ENCODE measurements around the gene TIAL1.
"Not testable (repeated sequence)": the region's sequence is repeated elsewhere in the genome, so short reads cannot be mapped to it uniquely, and the experiment has no call there.

Gene TIAL1

DNA sequence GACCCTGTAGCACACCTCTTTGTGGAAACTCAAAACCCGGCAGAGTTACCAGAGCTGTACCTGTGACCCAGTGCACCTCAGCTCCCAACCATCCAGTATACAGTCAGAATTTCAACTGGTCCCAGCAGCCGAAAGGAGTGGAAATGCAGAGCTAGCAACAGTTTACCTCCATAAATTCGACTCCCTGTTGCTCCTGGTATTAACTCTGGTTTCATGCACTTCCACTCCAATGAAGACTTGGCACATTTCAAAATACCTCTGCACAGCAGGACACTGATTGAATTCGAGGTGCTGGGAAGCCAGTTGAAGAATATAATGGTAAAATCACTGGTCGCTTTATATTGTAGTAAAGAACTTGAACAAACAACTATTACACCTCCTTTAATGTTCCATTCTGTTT, 17.9 kb upstream of the TIAL1 start:
- DNase-seq (ENCODE audit: low read depth in 3 of 3): no peak

- no peak for DNase-seq (ENCODE audit: low read depth in 3 of 3)
Observed at GRCh38 chr10:119613741-119614140, 17.0 kb upstream of the TIAL1 start.

DNA sequence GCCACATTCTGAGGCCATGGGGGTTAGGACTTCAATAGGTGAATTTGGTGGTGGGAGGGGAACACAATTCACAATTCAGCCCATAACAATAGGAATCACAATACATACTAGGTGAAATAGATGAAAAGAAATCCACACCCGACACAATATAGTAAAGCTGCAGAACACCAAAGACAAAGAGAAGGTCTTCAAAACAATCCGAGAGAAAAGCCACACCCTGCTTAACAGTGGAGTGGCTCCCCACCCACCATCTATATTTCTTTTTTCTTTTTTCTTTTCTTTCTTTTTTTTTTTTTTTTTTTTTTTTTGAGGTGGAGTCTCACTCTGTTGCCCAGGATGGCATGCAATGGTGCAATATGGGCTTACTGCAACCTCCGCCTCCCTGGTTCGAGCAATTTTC, 14.7 kb upstream of the TIAL1 start:
- DNase-seq (ENCODE audit: low read depth in 3 of 3): no peak

DNA sequence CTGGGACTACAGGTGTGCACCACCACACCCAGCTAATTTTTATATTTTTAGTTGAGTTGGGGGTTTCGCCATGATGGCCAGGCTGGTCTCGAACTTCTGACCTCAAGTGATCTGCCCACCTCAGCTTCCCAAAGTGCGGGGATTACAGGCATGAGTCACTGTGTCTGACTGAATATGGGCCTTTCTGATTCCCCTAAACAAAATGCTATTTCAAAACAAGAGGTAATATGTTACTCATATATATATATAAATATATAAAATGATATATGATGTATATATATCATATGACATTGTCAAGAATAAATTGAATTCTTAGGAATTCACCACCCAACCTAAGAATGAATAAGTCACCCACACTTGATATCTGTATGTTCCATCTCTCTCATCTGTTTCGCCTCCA, 12.8 kb upstream of the TIAL1 start:
- DNase-seq (ENCODE audit: low read depth in 3 of 3): no peak

DNA sequence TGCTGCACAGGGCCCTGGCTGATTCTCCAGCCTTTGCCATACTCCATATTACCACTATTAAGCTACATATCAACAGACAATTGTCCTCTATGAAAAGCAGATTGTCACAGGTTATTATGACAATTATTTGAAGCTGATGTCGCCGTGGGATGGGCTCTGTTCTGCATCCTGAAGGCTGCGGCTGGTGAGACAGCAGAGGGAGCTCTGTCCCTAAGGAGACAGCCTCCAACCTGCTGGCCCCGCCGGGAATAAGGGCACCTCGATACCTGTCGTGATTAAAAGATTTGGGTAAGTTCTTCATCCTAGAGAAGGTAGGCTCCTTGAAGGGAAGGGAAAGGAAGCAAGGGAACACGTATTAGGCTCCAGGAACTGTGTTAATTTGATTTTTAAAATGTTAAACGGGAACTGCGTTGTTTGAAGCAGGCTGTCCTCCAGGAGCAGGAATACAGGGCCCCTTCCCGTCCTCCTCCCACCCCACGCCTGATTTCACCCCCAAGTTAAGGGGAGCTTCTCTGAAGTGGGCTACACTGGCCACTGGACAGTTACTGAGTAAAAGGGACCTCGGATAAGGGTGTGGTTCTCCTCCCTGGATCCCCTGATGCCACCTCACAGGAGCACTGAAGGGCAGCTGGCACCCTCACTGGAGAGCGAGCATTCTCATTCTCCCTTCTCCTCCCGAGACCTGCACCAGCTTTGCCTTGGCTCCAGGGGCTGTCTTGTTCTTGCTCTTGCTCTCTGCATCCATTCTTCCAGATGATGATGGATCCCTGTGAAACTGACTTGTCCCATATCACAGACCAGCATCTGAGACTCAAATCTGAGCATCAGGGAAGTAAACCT, 11.8 kb upstream of the TIAL1 start:
- DNase-seq (ENCODE audit: low read depth in 3 of 3): peak in 2 of 3 experiments; percentile 17 to 23

- DNase-seq (ENCODE audit: low read depth in 3 of 3): no peak
Observed at GRCh38 chr10:119604468-119604867, 7.7 kb upstream of the TIAL1 start.

GRCh38 chr10:119602241-119603095, 5.7 kb upstream of the TIAL1 start:
- DNase-seq (ENCODE audit: low read depth in 3 of 3): peak in 1 of 3 experiments; percentile 25

DNA sequence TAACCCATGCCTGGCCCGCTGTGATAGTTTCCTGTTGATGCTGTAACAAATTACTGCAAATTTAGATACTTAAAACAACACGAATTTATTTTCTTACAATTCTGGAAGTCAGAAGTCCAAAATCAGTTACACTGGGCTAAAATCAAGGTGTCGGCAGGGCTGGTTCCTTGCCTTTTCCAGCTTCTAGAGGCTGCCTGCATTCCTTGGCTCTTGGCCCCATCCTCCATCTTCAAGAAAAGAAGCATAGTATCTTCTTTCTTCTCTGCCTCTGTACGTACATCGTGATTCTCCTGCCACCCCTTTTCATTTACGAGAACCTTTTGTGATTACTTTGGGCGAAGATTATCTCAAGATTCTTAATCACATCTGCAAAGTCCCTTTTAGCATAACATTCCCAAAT, 1.6 kb upstream of the TIAL1 start:
- no peak for DNase-seq (ENCODE audit: low read depth in 3 of 3)

GRCh38 chr10:119597405-119598186, 832 bp upstream of the TIAL1 start:
- no peak for DNase-seq (ENCODE audit: low read depth in 3 of 3)

- peak; percentile 31 to 72 (median 61) for DNase-seq (ENCODE audit: low read depth in 3 of 3)
Observed at GRCh38 chr10:119595676-119596515, 868 bp downstream of the TIAL1 start.

DNA sequence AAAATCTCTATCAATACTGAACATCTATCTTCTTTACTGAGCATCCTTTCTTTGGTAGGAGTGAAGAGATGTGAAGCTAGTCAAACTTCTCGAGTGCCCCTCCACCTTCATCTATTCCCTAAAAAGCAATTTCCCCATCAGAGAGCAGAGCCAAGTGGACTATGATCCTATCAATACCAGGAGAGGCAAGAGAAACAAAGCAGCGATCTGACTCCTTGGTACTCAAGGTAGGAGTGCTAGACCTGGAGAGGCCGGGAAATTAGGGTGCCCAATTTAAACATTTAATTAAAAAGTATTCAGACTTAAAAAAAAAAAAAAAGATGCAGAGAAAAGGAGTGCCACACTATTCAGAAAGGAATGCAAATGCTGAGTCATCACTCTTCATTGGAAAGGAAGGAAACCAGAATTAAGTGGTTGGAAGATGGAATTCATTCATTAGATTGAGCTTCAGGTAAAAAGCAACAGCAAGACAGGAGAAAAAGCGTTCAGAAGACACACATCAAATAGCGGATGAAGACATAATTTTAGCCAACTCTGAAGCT, 1.6 kb downstream of the TIAL1 start:
- DNase-seq (ENCODE audit: low read depth in 3 of 3): no peak

DNA sequence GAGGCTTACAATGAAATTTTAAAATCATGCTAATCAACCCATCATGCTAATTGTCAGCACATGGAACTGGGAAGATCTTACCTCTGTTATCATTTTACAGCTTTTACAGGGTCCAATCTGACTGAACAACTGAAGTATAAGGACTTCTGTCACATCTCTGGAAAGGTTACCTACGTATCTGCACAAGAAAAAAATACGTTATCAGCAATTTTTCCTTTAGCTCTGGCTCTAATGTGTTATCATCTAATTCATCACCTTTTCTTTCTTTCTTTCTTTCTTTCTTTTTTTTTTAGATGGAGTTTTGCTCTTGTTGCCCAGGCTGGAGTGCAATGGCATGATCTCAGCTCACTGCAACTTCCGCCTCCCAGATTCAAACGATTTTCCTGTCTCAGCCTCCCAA, 8.7 kb downstream of the TIAL1 start:
- no peak for DNase-seq (ENCODE audit: low read depth in 3 of 3)

DNA sequence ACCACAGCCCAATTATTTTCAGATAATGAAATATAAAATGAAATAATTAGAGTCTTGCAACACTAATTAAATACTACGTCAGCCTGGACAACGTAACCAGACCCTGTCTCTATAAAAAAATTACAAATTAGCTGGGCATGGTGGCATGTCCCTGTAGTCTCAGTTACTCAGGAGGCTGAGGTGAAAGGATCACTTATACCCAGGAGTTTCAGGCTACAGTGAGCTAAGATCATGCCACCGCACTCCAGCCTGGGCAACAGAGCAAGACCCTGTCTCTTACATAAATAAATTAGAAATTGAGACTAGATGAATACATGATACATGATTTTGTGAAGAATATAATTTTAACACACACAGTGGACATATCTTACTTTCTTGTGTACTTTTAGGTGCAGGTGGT, 18.4 kb downstream of the TIAL1 start:
- DNase-seq (ENCODE audit: low read depth in 3 of 3): no peak

DNA sequence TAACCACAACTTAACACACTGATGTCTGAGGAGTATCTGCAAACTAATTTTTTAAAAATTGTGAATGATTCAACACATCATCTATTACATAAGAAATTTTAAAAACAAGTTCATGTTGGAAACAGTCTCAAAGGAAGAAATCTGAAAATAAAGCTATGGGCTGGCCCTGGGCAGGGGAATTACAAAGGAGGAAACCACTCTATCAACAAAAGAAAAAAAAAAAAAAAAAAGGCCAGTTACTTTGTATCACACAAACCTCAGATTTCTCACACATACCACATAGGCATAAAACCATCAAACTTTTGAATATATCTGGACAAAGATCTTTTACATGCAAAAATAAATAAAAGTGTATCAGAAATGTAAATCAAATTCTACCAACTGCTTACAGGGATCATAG, 20.8 kb downstream of the TIAL1 start:
- DNase-seq (ENCODE audit: low read depth in 3 of 3): no peak

DNA sequence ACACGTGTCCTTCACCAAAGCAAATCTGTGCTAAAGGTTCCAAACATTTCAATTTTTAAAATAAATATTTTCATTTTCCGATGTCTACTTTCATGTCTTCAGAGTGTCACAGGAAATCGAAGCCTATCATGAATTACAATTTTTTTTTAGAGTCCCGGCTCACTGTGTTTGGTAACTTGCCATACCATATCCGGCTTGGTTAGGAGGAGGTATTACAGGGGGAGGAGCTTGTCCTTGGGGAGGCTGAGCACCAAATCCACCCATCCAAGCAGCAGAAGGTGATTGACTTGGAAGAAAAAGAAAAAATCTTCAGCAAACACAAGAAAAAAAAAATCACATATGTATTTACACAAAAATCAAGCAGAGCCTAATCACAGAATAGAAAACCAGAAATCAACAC, 21.3 kb downstream of the TIAL1 start:
- no peak for DNase-seq (ENCODE audit: low read depth in 3 of 3)

DNA sequence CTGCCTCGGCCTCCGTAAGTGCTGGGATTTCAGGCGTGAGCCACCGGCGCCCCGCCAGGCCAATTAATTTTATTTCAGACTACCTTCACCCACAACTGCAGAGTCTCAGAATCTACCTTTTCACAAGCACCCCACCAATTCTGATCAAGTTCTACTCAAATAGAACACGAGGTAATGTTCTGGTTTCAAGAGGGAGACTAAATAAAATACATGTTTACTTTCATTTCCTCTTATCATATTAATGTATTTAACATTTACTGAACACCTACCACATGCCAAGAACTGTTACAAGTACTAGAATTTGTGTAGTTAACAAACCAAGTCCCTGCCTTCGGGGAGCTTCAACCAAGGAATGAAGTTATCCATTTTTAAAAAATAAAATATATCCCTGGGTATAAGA, 28.8 kb downstream of the TIAL1 start:
- no peak for DNase-seq (ENCODE audit: low read depth in 3 of 3)

GRCh38 chr10:119562097-119562496, 34.7 kb downstream of the TIAL1 start:
- DNase-seq (ENCODE audit: low read depth in 3 of 3): no peak

DNA sequence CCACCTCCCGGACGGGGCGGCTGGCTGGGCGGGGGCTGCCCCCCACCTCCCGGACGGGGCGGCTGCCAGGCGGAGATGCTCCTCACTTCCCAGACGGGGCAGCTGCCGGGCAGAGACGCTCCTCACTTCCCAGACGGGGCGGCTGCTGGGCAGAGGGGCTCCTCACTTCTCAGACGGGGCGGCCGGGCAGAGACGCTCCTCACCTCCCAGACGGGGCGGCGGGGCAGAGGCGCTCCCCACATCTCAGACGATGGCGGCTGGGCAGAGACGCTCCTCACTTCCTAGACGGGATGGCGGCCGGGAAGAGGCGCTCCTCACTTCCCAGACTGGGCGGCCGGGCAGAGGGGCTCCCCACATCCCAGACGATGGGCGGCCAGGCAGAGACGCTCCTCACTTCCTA, 37.3 kb downstream of the TIAL1 start:
- not testable (repeated sequence) for DNase-seq (ENCODE audit: low read depth in 3 of 3)

GRCh38 chr10:119556081-119556480, 40.7 kb downstream of the TIAL1 start:
- not testable (repeated sequence) for DNase-seq (ENCODE audit: low read depth in 3 of 3)

- no peak for DNase-seq (ENCODE audit: low read depth in 3 of 3)
Observed at GRCh38 chr10:119555178-119555784, 41.5 kb downstream of the TIAL1 start.
